HG03108 (cell line): ENCODE results near the gene TRIM22.
A peak's percentile ranks its signal among the peaks of the same experiment; 100 is the strongest.
"Not testable (repeated sequence)": the region's sequence is repeated elsewhere in the genome, so short reads cannot be mapped to it uniquely, and the experiment has no call there.

Experiments used
- ATAC-seq: cut with Tn5 transposase; IDR thresholded peaks from one replicate; pipeline ENCODE4 v1.9.1; 2021; ENCODE audit warnings: moderate library complexity; ENCODE audit not compliant: unreplicated experiment

TRIM22 gene

GRCh38 chr11:5689551-5689983, at the start of gene TRIM22:
Gene TRIM22 (plus strand): TSS chr11:5689790. CDS start chr11:5696233, 6,443 bp downstream.
- ATAC-seq: peak; percentile 67

GRCh38 chr11:5639953-5640352, 49.6 kb upstream of the TRIM22 start:
- no peak for ATAC-seq

- no peak for ATAC-seq
These were observed 46.0 kb upstream of the TRIM22 start for GRCh38 chr11:5643585-5643984.

GRCh38 chr11:5646139-5646538, 43.5 kb upstream of the TRIM22 start:
- ATAC-seq: no peak

- ATAC-seq: no peak
These were observed 34.1 kb upstream of the TRIM22 start for GRCh38 chr11:5655474-5655873.

GRCh38 chr11:5656956-5657355, 32.6 kb upstream of the TRIM22 start:
- ATAC-seq: not testable (repeated sequence)

- ATAC-seq: no peak
These were observed 31.3 kb upstream of the TRIM22 start for GRCh38 chr11:5658318-5658717.

- ATAC-seq: no peak
These were observed 26.1 kb upstream of the TRIM22 start for GRCh38 chr11:5663511-5663910.

GRCh38 chr11:5665051-5665570, 24.5 kb upstream of the TRIM22 start:
- ATAC-seq: no peak

GRCh38 chr11:5665746-5666401, 23.7 kb upstream of the TRIM22 start:
- no peak for ATAC-seq

- ATAC-seq: no peak
These were observed 23.2 kb upstream of the TRIM22 start for GRCh38 chr11:5666402-5666793.

GRCh38 chr11:5671831-5672230, 17.8 kb upstream of the TRIM22 start:
- no peak for ATAC-seq

- ATAC-seq: no peak
These were observed 15.2 kb upstream of the TRIM22 start for GRCh38 chr11:5674391-5674790.

GRCh38 chr11:5679811-5680210, 9.8 kb upstream of the TRIM22 start:
- no peak for ATAC-seq

- not testable (repeated sequence) for ATAC-seq
These were observed 6.6 kb upstream of the TRIM22 start for GRCh38 chr11:5682890-5683441.

GRCh38 chr11:5683620-5684019, 6.0 kb upstream of the TRIM22 start:
- not testable (repeated sequence) for ATAC-seq

- peak; percentile 8 for ATAC-seq
These were observed 5.4 kb upstream of the TRIM22 start for GRCh38 chr11:5684036-5684645.

- ATAC-seq: peak; percentile 76
These were observed 4.8 kb upstream of the TRIM22 start, which contains the start of gene TRIM5 for GRCh38 chr11:5684646-5685362. Gene TRIM5 (minus strand): TSS chr11:5685074. CDS start chr11:5680177, 4,897 bp downstream.

- no peak for ATAC-seq
These were observed 3.2 kb upstream of the TRIM22 start for GRCh38 chr11:5686426-5686825.

GRCh38 chr11:5688482-5688881, 1.1 kb upstream of the TRIM22 start:
- ATAC-seq: no peak

GRCh38 chr11:5690216-5690615, 626 bp downstream of the TRIM22 start:
- no peak for ATAC-seq
